GM10266 (cell line): ENCODE measurements around the gene NAA50.

Source experiments
- DNase-seq: peaks from one replicate; pipeline ENCODE4 v3.0.0; 2012; ENCODE audit errors: extremely low spot score
- TF ChIP-seq, protein P1 (sequence below): IDR thresholded peaks from 2 replicates; pipeline ENCODE4 v1.5.1; 2012; ENCODE audit warnings: mild to moderate bottlenecking, low read depth; ENCODE audit not compliant: control insufficient read depth, insufficient read depth; ENCODE audit errors: missing control alignments

The NAA50 gene

DNA sequence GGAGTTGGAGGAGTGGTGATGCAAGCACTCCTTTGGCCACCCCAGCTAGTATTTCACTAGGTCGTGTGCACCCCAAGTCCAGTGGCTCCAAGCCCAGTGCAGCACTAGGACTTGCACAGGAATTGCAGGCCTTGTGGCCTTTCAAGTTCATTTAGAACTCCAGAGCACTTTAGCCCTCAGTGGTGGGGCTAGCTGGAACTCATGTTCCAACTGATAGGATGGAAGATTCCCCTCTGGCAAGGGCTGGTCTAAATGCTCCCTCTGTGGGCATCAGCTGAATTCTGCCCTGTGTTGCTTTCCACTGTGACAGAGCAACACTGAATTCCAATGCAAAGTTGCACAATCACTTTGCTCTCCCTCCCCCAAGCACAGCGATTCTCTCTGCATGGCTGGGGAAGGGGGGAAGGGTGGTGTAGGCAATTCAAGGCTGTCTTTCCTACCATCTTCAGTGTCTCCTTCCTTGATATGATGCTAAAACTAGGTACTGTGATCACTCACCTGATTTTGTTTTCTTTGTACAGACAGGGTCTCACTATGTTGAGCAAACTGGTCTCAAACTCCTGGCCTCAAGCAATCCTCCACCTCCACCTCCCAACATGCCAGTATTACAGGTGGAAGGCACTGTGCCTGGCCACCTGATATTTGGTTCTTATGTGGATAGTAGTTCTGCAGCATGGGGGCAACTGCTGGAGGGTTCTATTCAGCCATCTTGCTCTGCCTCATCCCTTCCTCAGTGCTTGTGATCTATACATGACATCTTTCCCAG lies 59.9 kb downstream of the NAA50 start:
- TF ChIP-seq, protein P1, sequence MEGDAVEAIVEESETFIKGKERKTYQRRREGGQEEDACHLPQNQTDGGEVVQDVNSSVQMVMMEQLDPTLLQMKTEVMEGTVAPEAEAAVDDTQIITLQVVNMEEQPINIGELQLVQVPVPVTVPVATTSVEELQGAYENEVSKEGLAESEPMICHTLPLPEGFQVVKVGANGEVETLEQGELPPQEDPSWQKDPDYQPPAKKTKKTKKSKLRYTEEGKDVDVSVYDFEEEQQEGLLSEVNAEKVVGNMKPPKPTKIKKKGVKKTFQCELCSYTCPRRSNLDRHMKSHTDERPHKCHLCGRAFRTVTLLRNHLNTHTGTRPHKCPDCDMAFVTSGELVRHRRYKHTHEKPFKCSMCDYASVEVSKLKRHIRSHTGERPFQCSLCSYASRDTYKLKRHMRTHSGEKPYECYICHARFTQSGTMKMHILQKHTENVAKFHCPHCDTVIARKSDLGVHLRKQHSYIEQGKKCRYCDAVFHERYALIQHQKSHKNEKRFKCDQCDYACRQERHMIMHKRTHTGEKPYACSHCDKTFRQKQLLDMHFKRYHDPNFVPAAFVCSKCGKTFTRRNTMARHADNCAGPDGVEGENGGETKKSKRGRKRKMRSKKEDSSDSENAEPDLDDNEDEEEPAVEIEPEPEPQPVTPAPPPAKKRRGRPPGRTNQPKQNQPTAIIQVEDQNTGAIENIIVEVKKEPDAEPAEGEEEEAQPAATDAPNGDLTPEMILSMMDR, result no peak
- no peak for DNase-seq

GRCh38 chr3:113685124-113685523 lies 60.9 kb downstream of the NAA50 start:
- TF ChIP-seq, protein P1, result no peak

DNA sequence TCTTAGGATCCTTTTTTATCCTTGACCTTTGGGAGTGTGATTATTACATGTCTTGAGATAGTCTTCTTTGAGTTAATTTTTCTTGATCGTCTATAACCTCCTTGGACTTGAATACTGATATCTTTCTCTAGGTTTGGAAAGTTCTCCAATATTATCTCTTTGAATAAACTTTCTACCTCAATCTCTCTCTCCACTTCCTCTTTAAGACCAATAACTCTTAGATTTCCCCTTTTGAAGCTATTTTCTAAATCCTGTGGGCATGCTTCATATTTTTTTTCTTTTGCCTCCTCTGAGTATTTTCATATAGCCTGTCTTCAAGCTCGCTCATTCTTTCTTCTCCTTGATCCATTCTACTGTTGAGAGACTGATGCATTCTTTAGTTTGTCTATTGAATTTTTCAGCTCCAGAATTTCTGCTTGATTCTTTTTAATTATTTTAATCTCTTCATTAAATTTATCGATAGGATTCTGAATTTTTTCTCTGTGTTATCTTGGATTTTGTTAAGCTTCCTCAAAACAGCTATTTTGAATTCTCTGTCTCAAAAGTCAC lies 61.7 kb downstream of the NAA50 start:
- DNase-seq, result no peak
- TF ChIP-seq, protein P1, result no peak

More at GRCh38 chr3:113685124-113685523, 60.9 kb downstream of the NAA50 start:
- no peak for DNase-seq

- TF ChIP-seq, protein P1, result no peak
- DNase-seq, result no peak
Measured at GRCh38 chr3:113678773-113679172, 67.3 kb downstream of the NAA50 start.

DNA sequence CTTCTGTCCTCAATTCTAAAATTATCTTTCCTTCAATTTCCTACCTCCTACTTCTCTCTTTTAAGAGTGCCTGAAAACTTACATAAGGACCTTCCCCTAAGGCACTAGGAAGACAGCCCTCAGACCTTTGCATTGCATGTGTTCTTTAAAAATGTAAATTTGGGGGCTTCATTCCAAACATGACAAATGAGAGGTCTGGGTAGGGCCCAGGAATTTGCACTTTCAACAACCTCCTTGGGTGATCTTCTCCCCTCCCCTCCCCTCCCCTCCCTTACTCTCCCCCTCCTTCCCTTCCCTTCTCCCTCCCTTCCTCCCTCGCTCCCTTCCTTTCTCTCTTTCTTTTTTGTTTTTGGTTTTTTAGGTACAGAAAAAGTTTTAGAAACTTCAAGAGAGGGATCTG lies 68.3 kb downstream of the NAA50 start:
- DNase-seq, result no peak
- TF ChIP-seq, protein P1, result no peak

- no peak for DNase-seq
- TF ChIP-seq, protein P1, result no peak
Measured at GRCh38 chr3:113676261-113676660, 69.8 kb downstream of the NAA50 start.

- TF ChIP-seq, protein P1, result no peak
- no peak for DNase-seq
Measured at GRCh38 chr3:113673593-113673992, 72.5 kb downstream of the NAA50 start.
